GM21526 (cell line): ENCODE results near the gene RASAL2.

Experiments
- ATAC-seq: cut with Tn5 transposase; IDR thresholded peaks from one replicate; pipeline ENCODE4 v1.9.1; 2021; ENCODE audit warnings: moderate library complexity; ENCODE audit not compliant: unreplicated experiment, low FRiP score

RASAL2 gene

DNA sequence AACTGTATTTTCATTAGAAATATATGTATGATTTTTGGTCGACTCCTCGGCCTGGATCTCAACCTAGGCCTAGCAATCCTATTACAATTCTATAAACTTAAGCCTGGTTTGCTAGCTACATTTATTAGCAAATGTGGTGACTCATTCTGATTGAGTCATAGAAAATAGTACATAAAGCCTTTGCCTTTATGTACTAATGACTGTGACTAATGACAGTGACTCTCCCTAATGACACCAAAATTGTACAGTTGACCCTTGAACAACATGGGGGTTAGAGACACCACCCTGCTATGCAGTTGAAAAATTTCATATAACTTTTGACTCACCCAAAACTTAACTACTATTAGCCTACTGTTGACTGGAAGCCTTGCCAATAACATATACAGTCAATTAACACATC, 324.0 kb downstream of the RASAL2 start:
- no peak for ATAC-seq

- peak; percentile 95 for ATAC-seq
Measured at GRCh38 chr1:178418284-178418955, 324.5 kb downstream of the RASAL2 start.

DNA sequence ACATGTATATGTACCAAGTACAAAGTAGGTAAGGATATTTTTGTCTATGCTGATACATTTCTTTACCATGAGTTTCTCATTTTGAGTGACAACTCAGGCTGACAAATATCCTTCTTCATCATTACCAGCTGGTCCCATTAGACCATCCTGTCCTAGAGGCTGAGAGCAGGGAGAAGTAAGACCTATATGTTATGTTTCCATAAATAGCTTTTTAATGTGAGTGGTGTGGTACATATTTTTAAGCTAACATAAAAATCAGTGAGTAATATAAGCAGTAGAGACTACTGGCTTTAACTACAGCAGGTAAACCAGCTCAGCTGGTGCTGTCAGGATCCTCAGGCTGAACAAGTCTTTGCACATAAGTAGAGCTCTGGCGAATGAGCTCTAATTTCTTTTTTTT, 340.5 kb downstream of the RASAL2 start:
- no peak for ATAC-seq

DNA sequence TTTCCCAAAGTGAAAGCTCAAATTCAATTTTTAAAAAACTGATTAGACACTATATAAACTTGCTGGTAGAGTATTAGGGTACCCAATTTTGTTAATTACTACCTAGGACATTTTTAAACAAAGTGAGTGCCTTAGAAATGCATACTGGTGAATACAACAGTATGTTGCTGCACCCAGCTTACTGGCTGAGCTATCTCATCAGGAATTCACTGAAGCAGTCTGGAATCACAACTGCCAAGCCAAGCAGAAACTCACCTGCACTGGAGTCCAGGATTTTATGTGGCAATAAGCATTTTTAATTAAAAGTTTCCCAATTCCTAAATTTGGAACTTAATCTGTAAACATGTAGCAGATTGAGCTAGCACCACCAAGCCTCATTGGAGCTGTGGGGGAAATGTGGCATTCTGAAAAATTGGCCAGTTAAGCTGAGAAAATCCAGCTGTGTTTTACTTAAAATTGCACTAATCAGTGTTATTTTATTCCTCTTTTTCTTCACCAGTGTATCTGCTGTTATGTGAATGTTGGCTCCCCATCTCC, 341.1 kb downstream of the RASAL2 start:
- no peak for ATAC-seq

GRCh38 chr1:178436899-178437298, 343.0 kb downstream of the RASAL2 start:
- no peak for ATAC-seq

DNA sequence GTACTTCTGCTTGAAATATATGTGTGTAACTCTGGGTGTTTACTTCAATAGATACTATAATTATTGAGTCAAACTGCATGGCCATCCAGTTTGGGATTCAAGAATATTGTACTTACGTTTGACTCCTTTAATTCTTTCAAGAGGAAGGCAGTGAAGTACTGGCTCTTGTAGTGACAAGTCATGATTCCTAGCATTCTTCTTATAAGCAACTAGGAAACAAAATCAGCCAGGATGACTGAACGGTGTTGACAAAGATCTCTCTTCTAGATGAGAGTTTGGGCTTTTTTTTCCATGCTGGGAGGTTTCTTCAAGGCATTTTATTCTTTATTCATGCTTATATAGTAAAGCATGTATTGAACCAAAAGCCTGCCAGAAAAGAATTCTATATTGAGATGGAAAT, 344.5 kb downstream of the RASAL2 start:
- no peak for ATAC-seq

- no peak for ATAC-seq
Measured at GRCh38 chr1:178442925-178443324, 349.0 kb downstream of the RASAL2 start.

GRCh38 chr1:178450871-178451270, 357.0 kb downstream of the RASAL2 start:
- no peak for ATAC-seq

DNA sequence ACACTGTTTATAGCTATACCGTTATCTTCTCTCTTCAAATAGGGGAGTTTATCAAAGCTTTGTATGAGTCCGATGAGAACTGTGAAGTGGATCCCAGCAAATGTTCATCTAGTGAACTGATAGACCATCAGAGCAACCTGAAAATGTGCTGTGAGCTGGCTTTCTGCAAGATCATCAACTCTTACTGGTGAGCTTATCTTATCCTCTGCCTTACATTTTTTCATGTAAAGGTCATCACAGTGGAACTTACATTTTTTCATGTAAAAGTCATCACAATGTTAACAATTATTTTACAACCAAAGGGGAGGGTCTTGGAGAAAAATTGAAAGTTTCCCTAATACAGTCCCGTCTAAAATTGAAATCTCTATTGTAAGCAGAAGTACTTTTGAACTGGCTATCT, 357.6 kb downstream of the RASAL2 start:
- ATAC-seq: no peak

DNA sequence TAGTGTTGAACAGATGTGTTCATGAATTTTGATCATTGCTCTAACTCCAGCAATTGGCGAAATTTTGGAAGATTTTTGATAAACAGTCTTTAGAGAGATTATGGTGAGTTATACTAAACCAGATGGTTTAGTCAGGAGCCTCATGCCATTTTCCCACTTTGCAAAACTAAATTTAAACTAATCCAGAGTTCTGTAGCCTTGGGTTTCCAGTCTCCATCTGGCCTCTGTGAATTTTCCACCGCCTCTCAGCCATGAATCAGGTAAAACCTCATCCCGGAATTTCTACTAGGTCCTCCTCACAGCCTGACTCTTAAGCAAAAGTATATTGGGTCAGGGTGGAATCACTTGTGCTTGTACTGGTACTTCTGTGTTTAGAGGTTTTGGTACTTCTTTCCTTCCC, 358.1 kb downstream of the RASAL2 start:
- no peak for ATAC-seq

DNA sequence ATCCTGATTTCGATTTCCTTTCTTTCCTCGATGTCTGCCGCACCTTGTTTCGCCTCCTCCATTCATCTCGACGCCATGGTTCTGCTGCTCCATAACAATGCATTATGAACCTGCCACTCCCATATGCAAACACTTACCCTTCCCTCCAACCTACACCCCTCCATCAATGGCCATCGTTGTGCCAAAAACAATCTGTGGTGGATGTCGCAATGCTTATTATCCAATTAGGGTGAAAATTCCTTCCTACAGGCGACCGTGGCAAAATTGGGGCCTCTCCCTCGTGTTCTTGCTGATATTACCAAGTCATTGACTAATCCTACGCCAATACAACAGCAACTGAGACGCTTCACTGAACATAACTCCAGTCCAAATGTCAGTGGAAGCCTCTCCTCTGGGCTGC, 362.6 kb downstream of the RASAL2 start:
- ATAC-seq: no peak

GRCh38 chr1:178457651-178458050, 363.7 kb downstream of the RASAL2 start:
- ATAC-seq: no peak

DNA sequence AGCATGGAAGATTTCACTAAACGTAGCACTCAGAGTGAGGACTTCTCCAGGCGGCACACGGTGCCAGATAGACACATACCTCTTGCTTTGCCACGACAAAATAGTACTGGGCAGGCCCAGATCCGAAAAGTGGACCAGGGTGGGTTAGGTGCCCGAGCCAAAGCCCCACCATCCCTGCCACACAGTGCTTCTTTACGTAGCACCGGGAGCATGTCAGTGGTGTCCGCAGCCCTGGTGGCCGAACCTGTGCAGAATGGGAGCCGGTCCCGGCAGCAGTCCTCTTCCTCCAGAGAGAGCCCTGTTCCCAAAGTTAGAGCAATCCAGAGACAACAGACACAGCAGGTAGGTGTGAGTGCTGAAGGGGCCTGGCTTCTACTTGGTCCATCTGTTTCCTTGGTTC, 364.3 kb downstream of the RASAL2 start:
- ATAC-seq: no peak

DNA sequence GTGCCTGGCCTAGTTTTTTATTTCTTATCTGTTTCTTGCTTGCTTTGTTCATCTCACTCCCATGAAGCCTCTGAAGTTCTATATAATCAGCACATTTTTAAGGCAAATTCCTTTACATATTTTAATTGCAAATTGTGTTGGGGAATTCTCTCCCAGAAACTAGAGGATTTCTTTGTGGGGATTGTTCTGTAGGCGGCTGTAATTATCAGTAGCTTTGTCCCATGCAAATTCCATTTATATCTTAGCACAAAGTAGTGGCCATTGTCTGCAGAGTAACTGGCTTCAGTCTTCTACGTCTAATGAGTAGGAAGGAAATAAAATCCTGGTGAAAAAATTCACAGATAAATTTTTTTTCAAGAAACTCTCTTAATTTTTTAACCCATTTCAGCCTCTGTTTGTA, 367.2 kb downstream of the RASAL2 start:
- no peak for ATAC-seq

- no peak for ATAC-seq
Measured at GRCh38 chr1:178461701-178462100, 367.8 kb downstream of the RASAL2 start.

DNA sequence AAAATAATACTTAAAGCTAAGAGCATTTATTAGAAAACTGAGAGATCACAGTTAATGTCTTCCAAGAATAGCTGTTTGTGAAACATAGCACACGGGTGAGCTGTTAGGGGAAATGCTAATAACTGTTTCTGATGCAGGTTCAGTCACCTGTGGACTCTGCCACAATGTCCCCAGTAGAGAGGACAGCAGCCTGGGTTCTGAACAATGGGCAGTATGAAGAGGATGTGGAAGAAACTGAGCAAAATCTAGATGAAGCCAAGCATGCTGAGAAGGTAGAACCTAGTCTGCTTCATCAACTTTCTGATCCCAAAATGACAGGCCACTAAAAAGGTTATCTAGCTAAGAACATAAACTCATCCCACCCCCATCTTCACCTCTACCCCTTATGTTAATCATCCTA, 370.2 kb downstream of the RASAL2 start:
- no peak for ATAC-seq

GRCh38 chr1:178464566-178464965, 370.7 kb downstream of the RASAL2 start:
- ATAC-seq: no peak

DNA sequence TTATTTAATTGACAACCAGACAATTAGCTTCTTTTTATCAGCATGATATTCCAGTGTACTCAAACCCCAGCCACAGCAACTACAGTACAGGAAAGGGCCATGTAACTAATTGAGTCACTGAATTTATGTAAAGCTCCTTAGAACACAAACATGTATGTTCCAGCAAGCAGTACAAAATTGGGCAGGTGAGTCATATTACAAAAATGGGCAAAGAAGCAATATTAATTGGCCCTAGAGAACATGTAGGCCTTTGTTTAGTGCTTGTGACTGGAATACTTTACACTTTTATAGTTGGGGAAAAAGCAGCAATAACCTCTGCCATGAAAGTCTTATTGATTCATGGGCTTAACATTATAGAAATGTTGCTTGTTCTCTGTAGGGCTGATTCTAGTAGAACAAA, 371.1 kb downstream of the RASAL2 start:
- no peak for ATAC-seq

- no peak for ATAC-seq
Measured at GRCh38 chr1:178467837-178468236, 373.9 kb downstream of the RASAL2 start.

- ATAC-seq: no peak
Measured at GRCh38 chr1:178470411-178470960, 376.6 kb downstream of the RASAL2 start.

DNA sequence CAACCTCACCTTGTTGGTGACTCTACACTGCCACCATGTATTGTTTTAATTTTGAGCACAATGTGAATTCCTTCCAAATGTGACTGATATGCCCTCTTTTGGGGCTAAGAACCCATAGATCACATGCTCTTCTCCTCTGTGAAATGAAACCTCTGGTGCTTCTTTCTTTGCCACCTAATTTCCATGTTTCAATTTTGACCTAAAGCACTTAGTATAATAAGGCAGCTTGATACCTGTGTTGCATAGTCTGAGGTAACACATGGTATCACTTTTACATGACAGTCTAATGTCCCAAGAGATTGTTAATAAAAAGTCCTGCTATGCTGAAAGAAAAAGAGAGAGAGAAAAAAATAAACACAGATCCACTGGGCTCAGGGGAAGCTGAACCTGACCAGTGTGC, 378.6 kb downstream of the RASAL2 start:
- no peak for ATAC-seq

DNA sequence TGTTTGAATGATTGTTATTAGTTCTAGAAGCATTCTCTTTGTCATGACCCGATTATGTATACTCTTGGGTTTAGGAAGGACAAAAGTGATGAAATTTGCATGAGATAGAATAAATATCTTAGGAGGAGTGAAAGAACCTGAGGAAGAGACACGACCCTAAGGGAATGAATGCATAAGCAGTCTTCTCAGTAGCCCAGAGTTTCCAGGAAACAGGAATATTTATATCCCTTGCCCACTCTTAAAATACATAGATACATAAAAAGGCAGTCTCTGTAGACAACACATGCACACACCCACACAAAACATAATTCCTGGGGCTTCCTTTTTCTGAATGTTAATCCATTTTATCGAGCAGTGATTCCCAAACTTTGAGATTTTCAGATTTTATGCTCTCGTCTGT, 383.5 kb downstream of the RASAL2 start:
- ATAC-seq: no peak
